IMR-90 (cell line): ENCODE data around the gene ADIG. TPM values are rescaled to one million over a fixed set of nuclear protein-coding genes. Genes with fewer than 3 reads are reported as not detected.

Experiments used
- ATAC-seq: fragments of 200-7000 bp; cut with Tn5 transposase; 2 replicates; pipeline ENCODE4 v1.9.1; 2020; ENCODE audit warnings: low read depth, mild to moderate bottlenecking, moderate library complexity
- BruUV-seq: library from RNA; stranded (reverse); fragments of 400-500 nt; replicated peaks from 2 replicates; lab custom pipeline; 2021; lab: Mats Ljungman, UMichigan
- CTCF ChIA-PET: fragments of 300-600 bp; formaldehyde crosslinking; extraction: SDS; loops from one replicate; lab custom pipeline; 2021; ENCODE audit warnings: antibody characterized with exemption; lab: Yijun Ruan, JAX
- POLR2A ChIA-PET: fragments of 300-600 bp; sonication (Branson Sonifier 250); formaldehyde crosslinking; loops from one replicate; lab custom pipeline; 2022; ENCODE audit warnings: antibody characterized with exemption; ENCODE audit not compliant: unreplicated experiment; lab: Charles Lee
- DNase-seq: peaks from one replicate; pipeline ENCODE4 v3.0.0; 2013
- H2AFZ ChIP-seq: replicated peaks from 2 replicates; pipeline ENCODE3; 2013; ENCODE audit warnings: low read length, mild to moderate bottlenecking; ENCODE audit not compliant: poor library complexity
- H2AK5ac ChIP-seq: 2 replicates; pipeline ENCODE4 v1.6.1; 2013; ENCODE audit warnings: low read depth, low read length, inconsistent platforms
- H2AK9ac ChIP-seq: replicated peaks from 2 replicates; pipeline ENCODE3; 2013; ENCODE audit warnings: mild to moderate bottlenecking, low read depth, low read length, moderate library complexity; ENCODE audit not compliant: poor library complexity
- H2BK120ac ChIP-seq: 2 replicates; pipeline ENCODE4 v1.6.1; 2013; ENCODE audit warnings: low read depth, low read length, inconsistent platforms
- H2BK15ac ChIP-seq: 3 replicates; pipeline ENCODE4 v1.6.1; 2013; ENCODE audit warnings: low read depth, low read length, inconsistent platforms
- H2BK20ac ChIP-seq: 2 replicates; pipeline ENCODE4 v1.6.1; 2013; ENCODE audit warnings: low read depth, mild to moderate bottlenecking, inconsistent platforms, low read length, moderate library complexity
- H2BK5ac ChIP-seq: 2 replicates; pipeline ENCODE4 v1.6.1; 2013; ENCODE audit warnings: mild to moderate bottlenecking, low read depth, low read length, inconsistent platforms; ENCODE audit not compliant: poor library complexity, severe bottlenecking
- H3K14ac ChIP-seq: replicated peaks from 2 replicates; pipeline ENCODE4 v1.6.1; 2013; ENCODE audit warnings: low read depth, low read length, inconsistent platforms
- H3K18ac ChIP-seq: 2 replicates; pipeline ENCODE4 v1.6.1; 2013; ENCODE audit warnings: low read depth, low read length, control low read depth
- H3K23ac ChIP-seq: 2 replicates; pipeline ENCODE4 v1.6.1; 2013; ENCODE audit warnings: low read depth, low read length, inconsistent platforms
- H3K27ac ChIP-seq: 2 replicates; pipeline ENCODE4 v1.5.1; 2013; ENCODE audit warnings: mild to moderate bottlenecking, control low read depth, low read length; ENCODE audit not compliant: insufficient read depth
- H3K27me3 ChIP-seq: 2 replicates; pipeline ENCODE4 v1.6.1; 2013; ENCODE audit warnings: low read length; ENCODE audit not compliant: control insufficient read depth, insufficient read depth
- H3K36me3 ChIP-seq: 2 replicates; pipeline ENCODE4 v1.6.1; 2013; ENCODE audit warnings: low read length, mixed read lengths; ENCODE audit not compliant: control insufficient read depth, insufficient read depth
- H3K4ac ChIP-seq: 2 replicates; pipeline ENCODE4 v1.6.1; 2013; ENCODE audit warnings: low read depth, low read length, inconsistent platforms
- H3K4me1 ChIP-seq: 2 replicates; pipeline ENCODE4 v1.6.1; 2013; ENCODE audit warnings: low read length, mixed read lengths; ENCODE audit not compliant: control insufficient read depth, insufficient read depth
- H3K4me2 ChIP-seq: 2 replicates; pipeline ENCODE4 v1.6.1; 2013; ENCODE audit warnings: low read depth, mild to moderate bottlenecking, control low read depth, low read length, moderate library complexity
- H3K4me3 ChIP-seq: 2 replicates; pipeline ENCODE4 v1.5.1; 2013; ENCODE audit warnings: low read depth, mild to moderate bottlenecking, control low read depth, low read length, moderate library complexity; ENCODE audit not compliant: insufficient read depth
- H3K56ac ChIP-seq: 2 replicates; pipeline ENCODE4 v1.6.1; 2013; ENCODE audit warnings: low read length, inconsistent platforms; ENCODE audit not compliant: insufficient read depth; ENCODE audit errors: extremely low read depth
- H3K79me1 ChIP-seq, 2 experiments: 2 replicates each; pipeline ENCODE4 v1.6.1; 2013; ENCODE audit warnings: low read length in 2 of 2, inconsistent platforms in 1 of 2, low read depth in 1 of 2
- H3K9ac ChIP-seq: 2 replicates; pipeline ENCODE4 v1.6.1; 2013; ENCODE audit warnings: low read depth, low read length, control low read depth
- H3K9me1 ChIP-seq: 2 replicates; pipeline ENCODE4 v1.6.1; 2013; ENCODE audit warnings: low read length, inconsistent platforms; ENCODE audit not compliant: insufficient read depth
- H3K9me3 ChIP-seq: 2 replicates; pipeline ENCODE4 v1.6.1; 2013; ENCODE audit warnings: low read length; ENCODE audit not compliant: control insufficient read depth, insufficient read depth
- H4K20me1 ChIP-seq: 2 replicates; pipeline ENCODE4 v1.6.1; 2013; ENCODE audit warnings: low read length, inconsistent platforms; ENCODE audit not compliant: insufficient read depth
- H4K5ac ChIP-seq: 2 replicates; pipeline ENCODE4 v1.6.1; 2013; ENCODE audit warnings: mild to moderate bottlenecking, low read depth, low read length, control low read depth
- H4K8ac ChIP-seq, 2 experiments: 2 replicates each; pipeline ENCODE4 v1.6.1; 2013; ENCODE audit warnings: low read depth in 2 of 2, low read length in 2 of 2, control low read depth in 1 of 2, inconsistent platforms in 1 of 2
- H4K91ac ChIP-seq: 2 replicates; pipeline ENCODE4 v1.6.1; 2013; ENCODE audit warnings: low read depth, low read length, inconsistent platforms; ENCODE audit not compliant: insufficient read depth
- MAZ ChIP-seq: IDR thresholded peaks from 2 replicates; pipeline ENCODE4 v1.6.1; 2012; ENCODE audit warnings: low read depth, mild to moderate bottlenecking, low read length, improper control_type of control experiment, moderate library complexity, borderline replicate concordance
- NFE2L2 ChIP-seq: fragments of 150-350 bp; IDR thresholded peaks from 2 replicates; pipeline ENCODE4 v1.6.1; 2016; ENCODE audit warnings: low read depth, mild to moderate bottlenecking, low read length
- WGBS, 2 experiments: methylation state at CpG; one replicate each; pipeline versions ENCODE4 v1.1.5 to v1.1.7; 2013; ENCODE audit warnings: missing lambda C conversion rate in 2 of 2; ENCODE audit not compliant: insufficient read length in 1 of 2; ENCODE audit errors: extremely low coverage in 2 of 2; 5-methylcytosine and 5-hydroxymethylcytosine counted together
- dilution Hi-C: fragments of 300-500 bp; cut with HindIII; formaldehyde crosslinking; loops from one replicate; pipeline ENCODE4 v1.14.3; 2018; ENCODE audit warnings: low sequenced_read_pairs; ENCODE audit not compliant: unreplicated experiment
- in situ Hi-C: fragments of 300-500 bp; cut with MboI; formaldehyde crosslinking; loops from 3 replicates; pipeline ENCODE4 v1.14.3; 2019; ENCODE audit warnings: low sequenced_read_pairs, inconsistent platforms, mixed read lengths
- intact Hi-C: fragments of 100-400 bp; cut with micrococcal nuclease; formaldehyde crosslinking; loops from 2 replicates; pipeline ENCODE4 v1.10.0; 2022
- polyA plus RNA-seq, 3 experiments: library from polyadenylated mRNA; depleted of rRNA; stranded (reverse); fragments of >200 nt; gene quantifications; 2 replicates each; pipeline ENCODE4 v1.2.3, GENCODE V29; 2012; ENCODE audit warnings: low replicate concordance in 1 of 3
- total RNA-seq: library from RNA; depleted of rRNA; stranded (reverse); fragments of >200 nt; gene quantifications from 2 replicates; pipeline ENCODE4 v1.2.3, GENCODE V29; 2012

The ADIG gene
- total and polyA plus RNA-seq, 2 of the 4 experiments (the other 2 are of a cell fraction): not detected

- no peak for ATAC-seq
- no TSS peak for BruUV-seq
- CTCF ChIA-PET: interaction anchor here (1.8 kb wide), 1 partner anchor 18 kb away, joined by 4 read pairs; no protein-coding TSS in a partner anchor
- H3K4ac ChIP-seq: no peak overlapping the region
- no peak overlapping the region for H2AFZ ChIP-seq
- no peaks in the 10 kb centered on the region for H3K27me3 ChIP-seq
- peaks cover 40% of the 10 kb centered on the region for H3K36me3 ChIP-seq
- H2BK5ac ChIP-seq: no peak overlapping the region
- no CpG with 5 or more reads among the region's 2 CpGs for WGBS, 2 experiments
- H4K5ac ChIP-seq: no peak overlapping the region
- DNase-seq: no peak
- H2AK9ac ChIP-seq: no peak overlapping the region
- H4K20me1 ChIP-seq: peaks cover 3% of the 10 kb centered on the region; the same call in 1 of the 2 replicates
- dilution Hi-C loops (no loop called here), intact Hi-C loops (no loop called here), in situ Hi-C loops (loop anchor here (10.0 kb wide), 1 partner anchor 64 kb away; the partner anchor contains the start of gene RALGAPB)
- no peaks in the 10 kb centered on the region; the same call in 1 of the 2 replicates for H3K4me1 ChIP-seq
- no peak overlapping the region for H2BK120ac ChIP-seq
- no peak overlapping the region for H3K4me3 ChIP-seq
- no peak overlapping the region for H3K9ac ChIP-seq
- no peak overlapping the region for H3K4me2 ChIP-seq
- no peak overlapping the region for H3K27ac ChIP-seq
- TF ChIP-seq NFE2L2: no peak
- TF ChIP-seq MAZ: no peak
- H3K9me3 ChIP-seq: no peaks in the 10 kb centered on the region
- POLR2A ChIA-PET: no interaction called here
- peaks cover 9 to 14% of the 10 kb centered on the region in 2 experiments; a peak in 3 of 4 replicates for H3K79me1 ChIP-seq
- H3K56ac ChIP-seq: no peak overlapping the region
- H2BK15ac ChIP-seq: no peak overlapping the region
- H2BK20ac ChIP-seq: no peak overlapping the region
- H3K18ac ChIP-seq: no peak overlapping the region
- no peak overlapping the region for H3K23ac ChIP-seq
- H3K14ac ChIP-seq: no peak overlapping the region
- peaks cover 10% of the 10 kb centered on the region for H3K9me1 ChIP-seq
- no peak overlapping the region for H4K8ac ChIP-seq
- H4K91ac ChIP-seq: no peak overlapping the region
- no peak overlapping the region for H2AK5ac ChIP-seq
These were observed 42.2 kb upstream of the ADIG start for GRCh38 chr20:38538789-38539188.
